Gastrocnemius medialis (tissue), 4 donors: ENCODE results near the gene WTAP. TPM values are rescaled to one million over a fixed set of nuclear protein-coding genes. Genes with fewer than 3 reads are reported as not detected.

Source experiments
- ATAC-seq, 2 donors: fragments of 150-250 bp; one replicate each; pipeline ENCODE4 v1.9.1; 2016
- DNase-seq, 2 donors: peaks; one replicate each; pipeline ENCODE4 v3.0.0-alpha.2; 2019
- H3K27ac ChIP-seq, 4 donors: fragments of 200-600 bp; sonication (generic); 1 replicate in 1 of 4; 2 replicates in 3 of 4; pipeline ENCODE4 v1.5.1; 2016 to 2018; ENCODE audit warnings: mild to moderate bottlenecking in 2 of 4, moderate library complexity in 1 of 4
- H3K27me3 ChIP-seq, 3 donors: fragments of 200-600 bp; sonication (generic) in 2 of 3; 1 replicate in 1 of 3; 2 replicates in 2 of 3; pipeline versions ENCODE4 v1.5.1 to v1.6.0; 2016 to 2019; ENCODE audit warnings: mild to moderate bottlenecking in 1 of 3, moderate library complexity in 1 of 3
- H3K36me3 ChIP-seq, 2 donors: fragments of 200-600 bp; sonication (generic) in 1 of 2; one replicate each; pipeline ENCODE4 v1.5.1; 2017 to 2018
- H3K4me1 ChIP-seq, 2 donors: fragments of 200-600 bp; sonication (generic) in 1 of 2; one replicate each; pipeline ENCODE4 v1.5.1; 2016 to 2017; ENCODE audit warnings: mild to moderate bottlenecking in 2 of 2
- H3K4me3 ChIP-seq, 4 donors: fragments of 200-600 bp; sonication (generic) in 3 of 4; 1 replicate in 1 of 4; 2 replicates in 3 of 4; pipeline ENCODE4 v1.5.1; 2016 to 2019; ENCODE audit warnings: mild to moderate bottlenecking in 2 of 4
- H3K9me3 ChIP-seq, 3 donors: fragments of 200-600 bp; sonication (generic) in 2 of 3; 1 replicate in 1 of 3; 2 replicates in 2 of 3; pipeline ENCODE4 v1.5.1; 2016 to 2019
- POLR2A ChIP-seq, 2 donors: fragments of 450-650 bp; IDR thresholded peaks; one replicate each; pipeline ENCODE4 v1.6.1; 2017; ENCODE audit warnings: antibody characterized with exemption in 2 of 2, mild to moderate bottlenecking in 2 of 2, moderate library complexity in 2 of 2
- in situ Hi-C, 4 donors: fragments of 200-750 bp; cut with MboI; loops; one replicate each; pipeline versions ENCODE4 v1.15.0 to v1.8.0; 2017; ENCODE audit warnings: low sequenced_read_pairs in 4 of 4
- intact Hi-C: fragments of 100-400 bp; cut with DNase I; formaldehyde crosslinking; loops from one replicate; pipeline ENCODE4 v1.15.1; 2023; ENCODE audit warnings: low total_unique reads
- total RNA-seq, 4 donors: library from RNA; depleted of rRNA; stranded (reverse); fragments of >200 nt; gene quantifications; one replicate each; pipeline versions ENCODE4 v1.1.0 to v1.2.3, GENCODE V29; 2016
- TF ChIP-seq, protein P1 (sequence below), 5 experiments: fragments of 450-650 bp in 3 of 5; fragments of 200-600 bp in 2 of 5; sonication (generic) in 2 of 5; IDR thresholded peaks in 4 of 5; conservative IDR thresholded peaks in 1 of 5; 1 replicate in 4 of 5; 2 replicates in 1 of 5; pipeline ENCODE4 v1.5.1; 2016 to 2019; ENCODE audit warnings: antibody characterized with exemption in 5 of 5, mild to moderate bottlenecking in 3 of 5, moderate library complexity in 3 of 5

Gene WTAP
- total RNA-seq, 4 donors from 2014 or later: 147 to 238 (median 193) TPM

DNA sequence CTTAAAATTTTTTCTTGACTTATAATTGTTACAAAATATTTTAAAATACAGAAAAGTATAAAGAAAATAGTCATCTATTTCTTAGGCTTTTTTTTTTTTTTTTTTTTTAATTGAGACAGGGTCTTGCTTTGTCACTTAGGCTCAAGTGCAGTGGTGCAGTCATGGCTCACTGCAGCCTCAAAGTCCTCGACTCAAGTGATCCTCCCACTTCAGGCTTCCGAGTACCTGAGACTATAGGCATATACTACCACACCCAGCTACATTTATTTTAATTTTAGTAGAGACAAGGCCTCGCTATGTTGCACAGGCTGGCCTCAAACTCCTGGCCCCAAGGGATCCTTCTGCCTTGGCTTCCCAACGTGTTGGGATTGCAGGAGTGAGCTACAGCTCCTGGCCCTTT lies 29.2 kb downstream of the WTAP start:
- no peak overlapping the region for H3K4me3 ChIP-seq
- intact Hi-C loops: no loop called here
- H3K27ac ChIP-seq: no peak overlapping the region
- H3K4me1 ChIP-seq: peaks cover 10 to 14% of the 10 kb centered on the region in 2 donors
- TF ChIP-seq, protein P1, sequence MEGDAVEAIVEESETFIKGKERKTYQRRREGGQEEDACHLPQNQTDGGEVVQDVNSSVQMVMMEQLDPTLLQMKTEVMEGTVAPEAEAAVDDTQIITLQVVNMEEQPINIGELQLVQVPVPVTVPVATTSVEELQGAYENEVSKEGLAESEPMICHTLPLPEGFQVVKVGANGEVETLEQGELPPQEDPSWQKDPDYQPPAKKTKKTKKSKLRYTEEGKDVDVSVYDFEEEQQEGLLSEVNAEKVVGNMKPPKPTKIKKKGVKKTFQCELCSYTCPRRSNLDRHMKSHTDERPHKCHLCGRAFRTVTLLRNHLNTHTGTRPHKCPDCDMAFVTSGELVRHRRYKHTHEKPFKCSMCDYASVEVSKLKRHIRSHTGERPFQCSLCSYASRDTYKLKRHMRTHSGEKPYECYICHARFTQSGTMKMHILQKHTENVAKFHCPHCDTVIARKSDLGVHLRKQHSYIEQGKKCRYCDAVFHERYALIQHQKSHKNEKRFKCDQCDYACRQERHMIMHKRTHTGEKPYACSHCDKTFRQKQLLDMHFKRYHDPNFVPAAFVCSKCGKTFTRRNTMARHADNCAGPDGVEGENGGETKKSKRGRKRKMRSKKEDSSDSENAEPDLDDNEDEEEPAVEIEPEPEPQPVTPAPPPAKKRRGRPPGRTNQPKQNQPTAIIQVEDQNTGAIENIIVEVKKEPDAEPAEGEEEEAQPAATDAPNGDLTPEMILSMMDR (IDR thresholded peaks at IDR 0.05 in 4 of 5, conservative IDR thresholded peaks at IDR 0.05 in 1 of 5): no peak
- no peak for TF ChIP-seq POLR2A (IDR thresholded peaks at IDR 0.05)
- DNase-seq: no peak
- peaks cover 0 to 69% of the 10 kb centered on the region in 2 donors for H3K36me3 ChIP-seq
- no peak for ATAC-seq
- in situ Hi-C loops: no loop called here
- no peaks in the 10 kb centered on the region for H3K27me3 ChIP-seq
- no peaks in the 10 kb centered on the region for H3K9me3 ChIP-seq

DNA sequence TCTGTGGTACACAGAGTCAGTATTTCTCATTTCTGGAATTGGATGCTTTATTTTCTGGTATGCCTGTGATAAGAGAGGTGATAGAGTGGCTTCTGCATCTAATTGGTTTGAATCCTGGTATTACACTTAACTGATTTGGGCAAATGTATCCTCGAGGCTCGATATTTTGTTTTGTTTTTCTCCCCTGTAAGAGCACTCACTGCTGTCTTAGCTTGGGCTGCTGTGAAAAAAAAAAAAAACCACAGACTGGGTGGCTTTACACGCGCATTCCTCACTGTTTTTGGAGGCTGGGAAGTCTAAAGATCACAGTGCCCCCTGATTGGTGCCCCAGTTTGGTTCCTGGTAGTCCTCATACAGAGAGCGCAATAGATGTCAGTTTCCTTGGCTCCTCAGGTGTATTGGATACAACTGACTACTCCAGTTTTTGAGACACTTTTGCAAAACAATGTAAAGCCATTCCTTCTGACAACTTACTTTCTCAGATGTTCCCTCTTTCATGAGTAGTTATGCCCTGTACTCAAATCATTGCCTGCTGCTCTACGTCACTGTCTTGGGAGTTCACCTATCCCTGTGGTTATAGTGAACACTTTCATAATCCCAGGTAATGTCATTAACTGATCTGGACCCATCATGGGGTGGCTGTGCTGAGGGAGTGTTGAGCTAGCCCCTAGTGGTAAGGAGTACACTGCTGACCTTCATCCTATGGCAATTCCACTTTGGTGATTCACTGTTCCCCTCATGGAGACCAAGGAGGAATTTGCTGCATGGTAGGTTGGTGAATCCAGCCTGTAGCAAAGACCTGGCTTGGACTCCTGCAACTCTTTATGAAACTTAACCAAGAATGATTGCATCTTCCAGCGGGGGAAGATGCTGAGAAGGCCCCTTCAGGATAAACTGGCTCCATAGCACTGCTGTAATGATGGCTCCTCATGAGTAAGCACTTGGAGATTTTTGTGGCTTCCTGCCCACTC lies 31.0 kb downstream of the WTAP start:
- peaks cover 0 to 52% of the 10 kb centered on the region in 2 donors for H3K36me3 ChIP-seq
- in situ Hi-C loops: no loop called here

DNA sequence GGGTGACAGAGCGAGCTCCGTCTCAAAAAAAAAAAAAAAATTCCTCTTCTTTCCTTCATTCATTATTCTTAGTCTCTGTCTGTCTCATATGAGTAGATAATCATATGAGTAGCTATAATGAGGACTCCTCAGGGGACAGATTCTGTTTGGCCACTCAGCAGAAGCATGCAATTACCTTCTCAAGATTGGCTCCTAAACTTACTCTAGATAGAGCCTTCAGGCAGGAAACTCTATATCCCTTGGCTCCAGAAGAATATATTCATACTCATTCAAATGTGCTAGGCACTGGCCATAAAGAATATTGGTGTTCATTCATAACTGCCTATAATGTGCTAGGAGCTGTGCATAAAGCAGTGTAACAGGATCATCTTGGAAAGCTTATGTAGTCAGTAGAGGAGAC lies 32.3 kb downstream of the WTAP start:
- no peaks in the 10 kb centered on the region for H3K27me3 ChIP-seq
- H3K9me3 ChIP-seq: no peaks in the 10 kb centered on the region
- H3K4me3 ChIP-seq: no peak overlapping the region
- intact Hi-C loops: loop anchor here (2.0 kb wide), 1 partner anchor 17 kb away; no protein-coding TSS in a partner anchor
- ATAC-seq (no peak), DNase-seq (no peak)
- H3K36me3 ChIP-seq: peaks cover 0 to 47% of the 10 kb centered on the region in 2 donors
- peak overlapping the region in 1 of 4 donors; percentile 96 for H3K27ac ChIP-seq
- in situ Hi-C loops: no loop called here
- TF ChIP-seq POLR2A (IDR thresholded peaks at IDR 0.05): no peak
- TF ChIP-seq, protein P1 (IDR thresholded peaks at IDR 0.05 in 4 of 5, conservative IDR thresholded peaks at IDR 0.05 in 1 of 5): no peak
- H3K4me1 ChIP-seq: peaks cover 13 to 19% of the 10 kb centered on the region in 2 donors

More for the DNA sequence above, 31.0 kb downstream of the WTAP start:
- H3K27me3 ChIP-seq: no peaks in the 10 kb centered on the region
- intact Hi-C loops: no loop called here
- no peaks in the 10 kb centered on the region for H3K9me3 ChIP-seq
- DNase-seq: no peak
- ATAC-seq: no peak
- H3K4me1 ChIP-seq: peaks cover 13 to 19% of the 10 kb centered on the region in 2 donors
- H3K4me3 ChIP-seq: no peak overlapping the region
- peak overlapping the region in 1 of 4 donors; percentile 5 for H3K27ac ChIP-seq
- TF ChIP-seq POLR2A (IDR thresholded peaks at IDR 0.05): no peak
- TF ChIP-seq, protein P1 (IDR thresholded peaks at IDR 0.05 in 4 of 5, conservative IDR thresholded peaks at IDR 0.05 in 1 of 5): no peak

DNA sequence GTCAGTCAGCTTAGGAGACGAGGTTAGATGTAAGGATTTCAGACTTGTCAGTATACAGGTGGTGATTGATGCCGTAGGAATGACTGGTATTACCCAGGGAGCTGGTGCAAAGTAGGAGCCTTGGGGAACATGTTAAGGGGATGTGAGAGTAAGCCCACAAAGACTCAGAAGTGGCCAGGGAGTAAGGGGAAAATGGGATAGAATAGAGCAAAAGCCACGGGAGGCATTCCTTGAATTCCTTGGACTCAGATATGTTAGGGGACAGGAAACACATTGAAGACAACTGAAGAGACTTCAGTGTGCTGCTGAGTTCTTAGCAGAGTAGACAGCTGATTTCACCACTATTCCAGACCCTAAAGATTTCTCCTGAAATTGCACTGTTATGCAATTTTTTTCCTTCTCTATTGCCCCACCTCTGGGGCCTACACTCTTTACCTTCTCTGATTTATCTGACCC lies 33.3 kb downstream of the WTAP start:
- H3K27ac ChIP-seq: peak overlapping the region; percentile 96 to 99 (median 96)
- peak overlapping the region in 1 of 4 donors; percentile 90 for H3K4me3 ChIP-seq
- intact Hi-C loops: loop anchor here (2.0 kb wide), 1 partner anchor 18 kb away; no protein-coding TSS in a partner anchor
- H3K36me3 ChIP-seq: peaks cover 0 to 40% of the 10 kb centered on the region in 2 donors
- DNase-seq (no peak), ATAC-seq (no peak)
- no peaks in the 10 kb centered on the region for H3K27me3 ChIP-seq
- TF ChIP-seq POLR2A (IDR thresholded peaks at IDR 0.05): no peak
- TF ChIP-seq, protein P1 (IDR thresholded peaks at IDR 0.05 in 4 of 5, conservative IDR thresholded peaks at IDR 0.05 in 1 of 5): no peak
- no peaks in the 10 kb centered on the region for H3K9me3 ChIP-seq
- in situ Hi-C loops: no loop called here
- peaks cover 13 to 19% of the 10 kb centered on the region in 2 donors for H3K4me1 ChIP-seq
